Measurements from ENCODE around the gene RNF144B. TPM values are rescaled to one million over a fixed set of nuclear protein-coding genes. Genes with fewer than 3 reads are reported as not detected.
"Not testable (repeated sequence)": the region's sequence is repeated elsewhere in the genome, so short reads cannot be mapped to it uniquely, and the experiment has no call there.

RNF144B gene
- polyA plus RNA-seq, 10 donors: 5.1 to 14.9 (median 8.7) TPM

GRCh38 chr6:18405477-18406293, 18.5 kb downstream of the RNF144B start:
- DNase-seq: peak in 1 of 3 donors; percentile 80

- DNase-seq: no peak
Measured at GRCh38 chr6:18406955-18407749, 20.0 kb downstream of the RNF144B start.

GRCh38 chr6:18409602-18410001, 22.5 kb downstream of the RNF144B start:
- not testable (repeated sequence) for DNase-seq

GRCh38 chr6:18410412-18410811, 23.3 kb downstream of the RNF144B start:
- no peak for DNase-seq

- DNase-seq: no peak
Measured at GRCh38 chr6:18412068-18412467, 24.9 kb downstream of the RNF144B start.

- DNase-seq: peak in 1 of 3 donors; percentile 42
Measured at GRCh38 chr6:18412644-18413043, 25.5 kb downstream of the RNF144B start.

GRCh38 chr6:18413381-18413780, 26.2 kb downstream of the RNF144B start:
- no peak for DNase-seq

GRCh38 chr6:18414116-18414515, 27.0 kb downstream of the RNF144B start:
- no peak for DNase-seq

- no peak for DNase-seq
Measured at GRCh38 chr6:18415207-18415606, 28.1 kb downstream of the RNF144B start.

- DNase-seq: peak in 2 of 3 donors; percentile 54 to 55
Measured at GRCh38 chr6:18415671-18416340, 28.7 kb downstream of the RNF144B start.

GRCh38 chr6:18416341-18416679, 29.2 kb downstream of the RNF144B start:
- DNase-seq: peak in 1 of 3 donors; percentile 73

GRCh38 chr6:18420328-18420727, 33.2 kb downstream of the RNF144B start:
- no peak for DNase-seq

GRCh38 chr6:18422136-18422535, 35.0 kb downstream of the RNF144B start:
- DNase-seq: no peak

GRCh38 chr6:18423426-18423825, 36.3 kb downstream of the RNF144B start:
- DNase-seq: no peak

- no peak for DNase-seq
Measured at GRCh38 chr6:18424201-18424600, 37.1 kb downstream of the RNF144B start.

- DNase-seq: no peak
Measured at GRCh38 chr6:18425218-18425617, 38.1 kb downstream of the RNF144B start.

- DNase-seq: no peak
Measured at GRCh38 chr6:18427296-18427695, 40.1 kb downstream of the RNF144B start.

GRCh38 chr6:18429655-18430297, 42.6 kb downstream of the RNF144B start:
- no peak for DNase-seq

- no peak for DNase-seq
Measured at GRCh38 chr6:18431581-18431980, 44.4 kb downstream of the RNF144B start.

- no peak for DNase-seq
Measured at GRCh38 chr6:18432180-18432579, 45.0 kb downstream of the RNF144B start.

- DNase-seq: no peak
Measured at GRCh38 chr6:18432619-18433018, 45.5 kb downstream of the RNF144B start.

GRCh38 chr6:18433059-18433458, 45.9 kb downstream of the RNF144B start:
- DNase-seq: no peak

Data from muscle of back (tissue), 11 donors.